ENCODE results near the gene NUDCD2.
"Not testable (repeated sequence)": the region's sequence is repeated elsewhere in the genome, so short reads cannot be mapped to it uniquely, and the experiment has no call there.

Gene NUDCD2

GRCh38 chr5:163467682-163468081 lies 7.8 kb upstream of the NUDCD2 start:
- DNase-seq (ENCODE audit: low read depth), result no peak

DNA sequence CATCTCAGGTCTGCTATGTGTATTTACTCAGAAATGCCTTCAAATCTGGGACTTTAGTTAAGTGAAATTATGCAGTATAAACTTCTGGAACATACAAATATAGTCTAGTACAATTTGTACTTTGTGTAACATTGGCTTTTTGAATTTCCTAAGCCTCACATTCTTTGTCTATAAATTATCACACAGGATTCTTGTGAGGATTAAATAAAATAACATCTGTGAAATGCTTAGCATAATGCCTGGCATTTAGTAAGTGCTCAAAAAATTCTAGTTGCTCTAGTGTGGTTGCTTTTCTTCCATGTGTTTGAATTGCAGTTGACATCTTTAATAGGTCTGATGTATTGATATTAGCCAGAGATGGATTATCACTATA lies 3.1 kb upstream of the NUDCD2 start:
- no peak for DNase-seq (ENCODE audit: low read depth)

GRCh38 chr5:163460562-163461171 lies 765 bp upstream of the NUDCD2 start, which contains the start of gene HMMR:
Gene HMMR (plus strand): TSS chr5:163460632. CDS start chr5:163460693, 61 bp downstream.
- DNase-seq (ENCODE audit: low read depth), result no peak

DNA sequence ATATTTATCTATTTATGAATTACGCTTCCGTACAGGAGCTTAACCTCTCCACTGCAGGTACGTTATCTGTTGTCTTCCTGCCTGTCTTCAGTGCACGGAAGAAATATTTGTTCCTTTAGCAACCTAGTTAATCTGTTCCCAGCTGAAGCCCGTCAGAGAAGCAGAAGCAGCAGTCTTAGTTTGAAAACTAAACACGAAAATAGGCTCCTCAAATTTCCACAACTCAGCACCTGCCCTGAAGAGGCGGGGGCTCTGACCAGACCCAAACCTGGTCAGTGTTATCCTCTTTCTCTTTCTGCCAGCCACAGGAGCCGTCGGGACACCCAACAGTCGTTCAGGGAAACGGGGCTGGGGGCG lies 462 bp downstream of the NUDCD2 start:
- DNase-seq (ENCODE audit: low read depth), result no peak

GRCh38 chr5:163458778-163459385 lies 1.0 kb downstream of the NUDCD2 start:
- no peak for DNase-seq (ENCODE audit: low read depth)

DNA sequence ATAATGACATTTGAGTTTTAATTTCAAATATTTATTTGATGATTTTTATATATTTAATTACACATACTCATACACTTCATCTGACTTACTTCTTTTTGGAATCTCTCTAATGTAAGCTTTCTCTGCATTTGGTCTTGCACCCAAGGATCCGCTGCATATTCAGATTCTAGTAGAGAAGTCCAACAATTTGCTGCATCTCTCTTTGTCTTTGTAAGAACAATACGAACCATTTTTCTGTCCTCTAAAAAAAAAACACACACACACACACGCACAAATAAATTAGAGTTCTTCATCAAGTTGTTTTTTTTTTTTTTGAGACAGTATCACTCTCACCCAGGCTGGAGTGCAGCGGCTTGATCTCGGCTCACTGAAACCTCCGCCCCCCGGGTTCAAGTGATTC lies 3.1 kb downstream of the NUDCD2 start:
- DNase-seq (ENCODE audit: low read depth), result no peak

GRCh38 chr5:163456029-163456589 lies 3.8 kb downstream of the NUDCD2 start:
- no peak for DNase-seq (ENCODE audit: low read depth)

DNA sequence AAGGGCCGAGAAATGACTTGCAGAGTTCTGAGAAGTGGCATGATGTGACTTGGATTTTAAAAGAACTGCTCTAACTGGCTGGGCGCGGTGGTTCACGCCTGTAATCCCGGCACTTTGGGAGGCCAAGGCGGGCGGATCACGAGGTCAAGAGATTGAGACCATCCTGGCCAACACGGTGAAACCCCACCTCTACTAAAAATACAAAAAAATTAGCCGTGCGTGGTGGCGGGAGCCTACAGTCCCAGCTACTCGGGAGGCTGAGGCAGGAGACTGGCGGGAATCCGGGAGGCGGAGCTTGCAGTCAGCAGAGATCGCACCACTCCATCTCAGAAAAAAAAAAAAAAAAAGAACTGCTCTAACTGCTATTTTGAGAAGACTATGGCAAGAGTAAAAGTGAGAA lies 4.5 kb downstream of the NUDCD2 start:
- not testable (repeated sequence) for DNase-seq (ENCODE audit: low read depth)

GRCh38 chr5:163453705-163454104 lies 6.2 kb downstream of the NUDCD2 start:
- DNase-seq (ENCODE audit: low read depth), result no peak

DNA sequence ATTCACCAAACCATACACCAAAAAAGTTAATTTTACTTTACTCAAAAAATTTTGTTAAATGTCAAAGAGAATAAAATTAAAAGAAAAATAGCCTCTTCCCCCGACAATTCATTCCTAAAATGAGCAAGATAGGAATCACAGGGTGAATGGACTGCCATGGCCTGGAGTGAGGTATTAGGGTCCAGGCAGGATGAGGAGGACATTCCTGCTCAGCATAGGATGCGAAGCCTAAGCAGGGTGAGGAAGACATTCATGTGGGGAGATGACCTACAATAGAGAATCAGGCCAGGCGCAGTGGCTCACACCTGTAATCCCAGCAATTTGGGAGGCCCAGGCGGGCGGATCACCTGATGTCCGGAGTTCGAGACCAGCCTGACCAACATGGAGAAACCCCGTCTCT lies 8.4 kb downstream of the NUDCD2 start:
- DNase-seq (ENCODE audit: low read depth), result no peak

- DNase-seq (ENCODE audit: low read depth), result no peak
Measured at GRCh38 chr5:163448491-163448890, 11.4 kb downstream of the NUDCD2 start.

DNA sequence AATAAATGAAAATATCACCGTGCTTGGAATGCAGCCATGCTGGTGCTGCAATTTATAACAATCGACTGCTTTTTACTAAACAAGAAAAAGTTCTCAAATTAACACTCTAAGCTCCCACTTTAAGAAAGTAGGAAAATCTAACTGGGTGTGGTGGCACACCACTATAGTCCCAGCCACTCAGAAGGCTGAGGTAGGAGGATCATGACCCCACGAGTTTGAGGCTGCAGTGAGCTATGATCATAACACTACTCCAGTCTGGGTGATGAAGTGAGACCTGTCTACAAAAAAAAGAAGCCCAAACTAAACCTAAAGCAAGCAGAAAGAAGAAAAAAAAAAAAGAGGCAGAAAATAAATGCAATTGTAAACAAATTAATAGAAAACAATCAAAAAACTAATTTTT lies 12.0 kb downstream of the NUDCD2 start:
- DNase-seq (ENCODE audit: low read depth), result no peak

GRCh38 chr5:163447191-163447590 lies 12.7 kb downstream of the NUDCD2 start:
- DNase-seq (ENCODE audit: low read depth), result no peak

- DNase-seq (ENCODE audit: low read depth), result no peak
Measured at GRCh38 chr5:163445345-163445744, 14.6 kb downstream of the NUDCD2 start.

DNA sequence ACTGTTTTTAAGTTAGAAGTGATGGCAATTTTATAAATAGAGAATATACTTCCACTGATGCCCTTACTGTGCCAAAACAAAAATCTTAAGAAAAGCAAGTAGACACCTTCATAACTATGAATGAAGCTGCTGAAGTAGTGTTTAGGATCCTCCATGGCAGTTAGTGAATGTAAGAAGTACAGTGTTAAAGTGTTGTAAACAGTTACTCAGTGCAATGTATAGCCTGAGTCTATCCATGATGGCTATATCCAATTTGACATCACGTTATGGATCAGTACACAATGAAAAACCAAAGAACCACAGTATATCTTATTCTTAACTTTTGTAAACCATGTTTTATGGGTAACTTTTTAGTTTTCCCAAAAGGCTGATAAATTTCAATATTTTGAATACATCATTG lies 15.4 kb downstream of the NUDCD2 start:
- no peak for DNase-seq (ENCODE audit: low read depth)

DNA sequence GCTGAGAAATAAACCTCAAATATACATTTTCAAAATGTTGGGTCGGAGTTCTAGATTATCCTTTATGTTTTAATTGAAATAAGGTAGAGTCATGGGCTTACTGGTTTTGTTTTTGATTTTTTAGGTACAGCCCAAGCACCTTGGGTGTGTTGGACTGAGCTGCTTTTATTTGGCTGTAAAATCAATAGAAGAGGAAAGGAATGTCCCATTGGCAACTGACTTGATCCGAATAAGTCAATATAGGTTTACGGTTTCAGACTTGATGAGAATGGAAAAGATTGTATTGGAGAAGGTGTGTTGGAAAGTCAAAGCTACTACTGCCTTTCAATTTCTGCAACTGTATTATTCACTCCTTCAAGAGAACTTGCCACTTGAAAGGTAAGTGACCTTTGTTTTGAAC lies 18.9 kb downstream of the NUDCD2 start:
- no peak for DNase-seq (ENCODE audit: low read depth)

GRCh38 chr5:163439092-163439425 lies 20.8 kb downstream of the NUDCD2 start:
- no peak for DNase-seq (ENCODE audit: low read depth)

DNA sequence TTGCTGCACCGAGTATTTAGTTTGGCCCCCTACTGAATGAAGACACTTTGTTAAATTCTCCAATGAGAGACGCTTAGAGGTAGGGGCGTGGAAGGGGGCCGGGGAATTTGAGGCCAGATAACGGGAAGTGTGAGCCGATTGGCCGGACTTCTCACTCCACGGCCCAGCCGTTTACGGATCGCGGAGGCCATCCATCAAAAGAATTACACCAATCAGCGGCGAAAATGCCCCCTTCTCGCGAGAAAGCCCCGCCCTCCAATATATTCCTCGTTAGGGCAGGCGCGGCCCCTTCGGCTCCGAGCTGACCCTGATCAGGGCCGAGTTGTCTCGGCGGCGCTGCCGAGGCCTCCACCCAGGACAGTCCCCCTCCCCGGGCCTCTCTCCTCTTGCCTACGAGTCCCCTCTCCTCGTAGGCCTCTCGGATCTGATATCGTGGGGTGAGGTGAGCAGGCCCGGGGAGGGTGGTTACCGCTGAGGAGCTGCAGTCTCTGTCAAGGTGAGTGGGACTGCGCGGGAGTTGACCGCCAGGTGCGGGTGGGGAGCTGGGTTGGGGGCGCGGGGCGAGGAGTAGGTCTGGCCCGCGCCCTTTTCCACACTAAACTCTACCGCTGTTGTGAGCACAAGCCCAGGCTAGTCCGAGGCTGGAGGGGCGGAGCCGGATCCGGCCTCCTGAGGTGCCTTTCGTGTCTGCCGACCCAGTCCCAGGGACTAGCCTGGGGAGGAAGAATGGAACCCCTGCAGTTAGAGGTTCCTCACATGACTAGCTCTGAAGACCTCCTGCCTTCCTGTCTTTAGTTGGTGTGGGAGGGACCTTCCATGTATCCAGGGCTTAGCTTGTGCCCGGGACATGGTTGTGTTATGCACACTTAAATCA lies 22.4 kb downstream of the NUDCD2 start, which contains the start of gene CCNG1:
TSS of gene CCNG1 (plus strand) at position 287 of the 874 bp plus-strand sequence. CDS start 1,662 bp downstream, outside the sequence.
- DNase-seq (ENCODE audit: low read depth), result peak; percentile 79

- DNase-seq (ENCODE audit: low read depth), result no peak
Measured at GRCh38 chr5:163437011-163437308, 22.9 kb downstream of the NUDCD2 start.

DNA sequence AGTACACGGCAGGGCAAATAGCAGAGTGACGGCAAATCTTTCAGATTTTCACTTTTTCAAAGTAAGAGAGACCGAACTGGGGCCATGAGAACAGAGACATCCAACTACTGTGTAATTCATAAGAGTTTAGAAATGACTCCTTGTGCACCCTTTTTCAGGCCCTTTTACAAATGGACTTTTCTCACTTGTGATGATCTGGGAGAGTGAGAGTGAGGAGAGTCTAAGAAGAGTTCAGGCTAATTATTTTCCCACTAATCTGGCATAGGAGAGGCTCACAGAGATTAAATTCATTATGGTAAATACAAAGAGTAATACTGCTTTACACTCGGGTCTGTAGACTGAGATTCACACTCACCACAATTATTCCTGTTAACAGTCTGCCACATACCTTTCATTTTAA lies 23.4 kb downstream of the NUDCD2 start:
- DNase-seq (ENCODE audit: low read depth), result no peak

DNA sequence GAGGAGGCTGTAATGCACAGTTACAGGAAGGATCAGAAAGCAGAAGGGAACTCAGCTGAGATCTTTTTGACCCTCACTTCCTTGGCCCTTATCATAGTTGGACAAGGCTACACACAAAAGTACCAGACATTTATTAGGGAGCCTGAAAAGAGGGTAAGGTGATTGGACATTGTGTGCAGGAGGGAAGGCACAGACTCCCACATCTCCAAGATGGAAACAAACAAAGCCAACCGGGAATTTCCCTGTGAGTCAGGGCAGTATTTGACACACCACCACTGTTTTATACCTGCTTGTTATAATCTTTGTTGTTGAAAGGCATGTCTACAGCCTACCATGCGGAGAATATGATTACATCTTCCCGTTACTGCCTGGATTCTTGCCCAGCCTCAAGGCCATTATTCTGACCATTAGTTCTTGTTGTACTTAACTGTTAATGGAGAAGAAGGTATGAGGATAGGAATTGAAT lies 25.5 kb downstream of the NUDCD2 start:
- no peak for DNase-seq (ENCODE audit: low read depth)

GRCh38 chr5:163433271-163433670 lies 26.6 kb downstream of the NUDCD2 start:
- DNase-seq (ENCODE audit: low read depth), result no peak

DNA sequence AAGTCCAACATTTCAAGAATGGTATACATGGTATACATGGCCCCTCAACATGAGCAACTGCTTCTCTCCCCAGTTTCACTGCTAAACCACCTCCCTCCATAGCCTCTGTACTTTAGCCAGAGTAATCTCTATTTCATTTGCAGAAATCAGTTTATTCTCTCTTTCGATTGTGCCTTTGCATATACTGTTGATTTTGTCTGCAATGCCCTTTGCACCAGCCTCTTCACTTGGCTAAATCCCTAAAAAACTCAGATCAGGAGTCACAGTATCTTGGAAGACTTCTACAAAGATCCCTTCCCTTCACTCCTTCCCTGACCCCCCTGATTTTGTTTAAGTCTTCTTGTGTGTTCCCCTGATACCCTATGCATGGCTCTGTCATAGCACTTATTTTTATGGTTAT lies 27.4 kb downstream of the NUDCD2 start:
- DNase-seq (ENCODE audit: low read depth), result no peak

Measured in T follicular helper cell (primary cell).